Stimulated activated CD4-positive, alpha-beta T cell treated with anti-CD3 and anti-CD28 coated beads, TNF-alpha, amount 100 ng/mL, for 48 hours (primary cell): Measurements from ENCODE around the gene FRMD1.

Source experiments
- DNase-seq, 3 donors: peaks; one replicate each; pipeline ENCODE4 v3.0.0-alpha.2; 2020; ENCODE audit warnings: low read depth in 3 of 3

FRMD1 gene

GRCh38 chr6:168055696-168056489, 23.1 kb downstream of the FRMD1 start:
- DNase-seq, result no peak

- DNase-seq, result no peak
Measured at GRCh38 chr6:168054765-168055560, 24.0 kb downstream of the FRMD1 start.

GRCh38 chr6:168053957-168054471, 25.0 kb downstream of the FRMD1 start:
- DNase-seq, result no peak

- no peak for DNase-seq
Measured at GRCh38 chr6:168053086-168053956, 25.7 kb downstream of the FRMD1 start.

- DNase-seq, result no peak
Measured at GRCh38 chr6:168052291-168052891, 26.6 kb downstream of the FRMD1 start.

GRCh38 chr6:168051648-168052047, 27.4 kb downstream of the FRMD1 start:
- no peak for DNase-seq

GRCh38 chr6:168050881-168051586, 28.0 kb downstream of the FRMD1 start:
- no peak for DNase-seq

GRCh38 chr6:168050225-168050880, 28.7 kb downstream of the FRMD1 start:
- no peak for DNase-seq

GRCh38 chr6:168049706-168050224, 29.2 kb downstream of the FRMD1 start:
- no peak for DNase-seq

- DNase-seq, result no peak
Measured at GRCh38 chr6:168049277-168049676, 29.7 kb downstream of the FRMD1 start.

- no peak for DNase-seq
Measured at GRCh38 chr6:168048724-168049025, 30.3 kb downstream of the FRMD1 start.

GRCh38 chr6:168047841-168048723, 30.9 kb downstream of the FRMD1 start:
- no peak for DNase-seq

- DNase-seq, result no peak
Measured at GRCh38 chr6:168046696-168047095, 32.3 kb downstream of the FRMD1 start.

- no peak for DNase-seq
Measured at GRCh38 chr6:168045706-168046620, 33.0 kb downstream of the FRMD1 start.

GRCh38 chr6:168045141-168045691, 33.8 kb downstream of the FRMD1 start:
- DNase-seq, result no peak

- DNase-seq, result no peak
Measured at GRCh38 chr6:168044521-168045130, 34.4 kb downstream of the FRMD1 start.

GRCh38 chr6:168043848-168044415, 35.1 kb downstream of the FRMD1 start:
- no peak for DNase-seq
